ENCODE results near the gene DHX9. TPM values are rescaled to one million over a fixed set of nuclear protein-coding genes. Genes with fewer than 3 reads are reported as not detected.

The DHX9 gene
- 99.6 and 186 TPM in 2 replicates for total RNA-seq

DNA sequence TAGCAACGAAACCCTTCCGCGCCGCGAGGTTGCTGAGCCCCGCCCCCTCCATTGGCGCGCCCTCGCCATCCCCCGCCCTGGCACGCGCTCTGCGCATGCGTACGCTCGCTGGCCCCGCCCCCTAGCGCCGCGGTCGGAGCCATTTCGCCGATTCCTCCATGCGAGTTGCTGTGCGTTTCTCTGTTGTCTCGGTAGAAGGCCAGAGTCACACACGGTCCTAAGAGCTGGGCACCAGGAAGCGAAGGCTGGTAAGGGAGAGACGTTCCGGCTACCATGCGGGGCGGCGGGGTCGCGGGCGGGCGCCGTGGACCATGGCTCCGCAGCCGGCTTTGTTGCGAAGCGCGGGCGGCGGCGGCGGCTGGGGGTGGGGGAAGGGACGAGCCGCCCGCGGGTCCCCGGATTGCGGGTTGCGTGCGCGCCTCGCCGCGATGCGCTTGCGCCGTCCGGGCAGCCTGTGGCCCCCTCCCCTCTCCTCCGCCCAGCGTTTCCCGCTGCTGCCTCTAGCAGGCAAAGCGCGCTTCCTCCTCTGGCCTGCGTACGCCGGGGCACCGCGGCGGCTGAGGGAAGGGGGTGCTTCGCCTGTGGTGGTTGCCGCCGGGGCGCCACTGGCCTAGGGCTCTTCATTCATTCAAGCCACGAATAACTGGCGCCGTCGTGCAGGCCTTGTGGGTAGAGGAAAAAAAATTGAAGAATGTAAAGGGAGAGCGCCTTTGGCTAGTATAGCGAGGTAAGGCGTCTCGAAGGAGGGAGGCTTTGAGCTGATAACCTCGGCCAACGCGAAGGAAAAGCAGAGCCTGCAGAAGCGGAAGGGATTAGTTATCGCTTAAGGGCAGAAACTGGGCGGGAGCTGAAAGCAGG is at the start of gene DHX9:
Gene DHX9, plus strand, starts transcription at position 139 of the 858 bp plus-strand sequence. CDS start 3,220 bp downstream, outside the sequence.

Other genes starting within 250 kb of the DHX9 start
- 0.14 and 2.4 TPM in 2 replicates for gene RGS16, start 235.0 kb upstream of the DHX9 start, total RNA-seq
- gene RGS8, start 154.8 kb upstream of the DHX9 start, total RNA-seq = not detected in 2 replicates
- 0.43 and 1.8 TPM in 2 replicates for gene NPL, start 49.6 kb upstream of the DHX9 start, total RNA-seq
- gene SHCBP1L, start 113.8 kb downstream of the DHX9 start, total RNA-seq = 0.14 TPM in 1 of 2 replicates, not detected in the other
- gene LAMC1, start 184.1 kb downstream of the DHX9 start, total RNA-seq = 503 and 620 TPM in 2 replicates